SKM-1 treated with dmso at 0.1 percent for 144 hours (cell line): ENCODE data around the gene ZNF202.

Experiments used
- DNase-seq: peaks from one replicate; lab custom pipeline; 2025; ENCODE audit not compliant: unreplicated experiment; lab: John Stamatoyannopoulos, UW

ZNF202 gene

DNA sequence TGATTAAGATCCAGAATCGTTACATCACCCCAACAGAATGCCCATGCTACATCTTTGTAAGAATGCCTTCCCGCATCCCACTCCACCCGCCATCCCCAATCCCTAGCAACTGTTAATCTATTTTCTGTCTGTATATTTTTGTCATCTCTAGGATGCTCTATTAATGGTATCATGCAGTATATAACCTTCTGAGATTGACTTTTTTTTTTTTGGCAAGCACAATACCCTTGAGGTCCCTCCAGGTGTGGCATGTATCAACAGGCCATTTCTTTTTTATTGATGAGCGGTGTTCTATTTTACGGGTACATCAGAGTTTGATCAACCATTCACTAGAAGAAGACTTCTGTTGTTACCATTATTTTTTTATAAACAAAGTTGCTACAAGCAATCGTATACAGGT lies 56.9 kb downstream of the ZNF202 start:
- DNase-seq, result no peak

DNA sequence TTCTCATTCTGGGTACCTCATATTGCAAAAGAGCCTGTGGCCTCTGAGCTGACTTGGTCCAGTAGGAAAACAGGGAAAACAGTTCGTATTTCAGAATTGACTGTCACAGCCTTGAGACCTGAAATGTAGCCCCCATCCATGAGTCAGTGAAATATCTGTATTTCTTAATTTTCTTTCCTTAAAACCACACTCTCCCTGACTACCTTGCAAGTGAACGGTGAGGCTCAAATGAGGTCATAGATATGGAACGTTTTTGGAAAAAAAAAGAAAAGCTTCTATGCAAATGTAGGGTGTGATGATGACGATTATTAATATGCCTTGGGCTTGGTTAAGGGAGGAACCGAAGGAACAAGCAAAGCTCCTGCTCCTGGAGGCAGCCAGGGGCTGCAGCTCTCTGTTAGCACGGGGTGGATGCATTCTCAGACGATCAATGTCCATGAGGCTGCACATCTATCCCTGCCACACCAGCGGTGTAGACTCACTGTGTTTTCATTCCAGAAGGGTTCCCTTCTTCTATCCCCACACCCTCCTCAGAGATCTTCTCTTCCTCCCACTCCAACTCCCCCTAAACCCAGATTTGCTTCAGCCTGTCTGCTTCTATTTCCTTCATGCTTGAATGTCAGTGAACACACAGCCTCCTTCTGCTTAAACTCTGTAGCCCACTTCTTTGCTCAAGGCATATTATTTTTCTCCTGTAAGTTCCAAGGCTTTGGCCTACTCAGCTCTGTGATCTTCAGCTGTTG lies 57.9 kb downstream of the ZNF202 start:
- no peak for DNase-seq

DNA sequence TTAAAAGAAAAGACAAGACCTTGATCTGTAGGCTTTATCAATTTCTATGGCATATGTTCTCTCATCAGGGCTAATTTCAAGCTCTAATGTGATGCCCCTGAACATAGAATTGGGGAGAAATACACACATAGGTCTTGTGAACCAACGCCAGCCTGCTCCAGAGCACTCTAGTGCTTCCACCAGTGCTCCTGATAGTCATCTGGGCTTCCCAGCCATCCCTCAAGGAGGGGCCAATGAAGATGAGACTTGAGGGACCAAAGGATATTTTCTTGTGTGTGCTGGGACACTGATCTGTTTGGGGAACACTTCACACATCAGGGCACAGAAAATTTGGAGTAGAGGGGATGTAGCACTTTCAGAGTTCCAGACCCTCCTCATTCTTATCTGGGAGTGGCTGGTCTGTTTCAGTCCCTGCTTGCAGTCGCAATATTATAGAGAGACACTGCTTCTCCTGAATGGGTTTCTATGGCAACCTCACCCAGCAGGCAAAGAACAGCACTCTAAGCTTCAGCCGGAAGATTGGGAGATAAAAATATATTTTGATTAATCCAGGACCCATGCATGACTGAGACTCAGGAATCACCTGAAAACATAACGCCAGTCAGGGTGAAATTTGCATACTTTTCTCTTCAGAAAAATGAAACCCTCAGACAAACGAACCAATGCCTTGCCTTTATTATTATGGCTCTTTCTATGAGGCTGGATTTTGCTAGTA lies 58.6 kb downstream of the ZNF202 start:
- no peak for DNase-seq

DNA sequence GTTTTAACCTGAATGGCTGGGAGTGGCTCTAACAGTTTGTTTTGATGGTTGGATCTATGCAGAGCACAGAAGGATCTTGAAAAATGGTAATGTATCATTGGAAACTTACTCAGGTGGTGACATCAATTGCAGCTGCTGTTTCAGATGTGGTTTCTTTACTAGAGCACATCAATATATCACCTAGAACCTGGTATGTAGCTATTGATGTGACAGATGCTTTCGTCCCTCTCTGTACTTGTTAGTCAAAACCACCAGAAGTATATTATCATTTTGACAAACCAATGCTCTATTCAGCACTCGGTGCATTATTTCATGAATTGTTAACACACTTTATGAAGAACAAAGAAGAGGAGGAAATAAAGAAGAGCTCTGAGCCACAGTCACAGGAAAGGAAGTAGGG lies 60.4 kb downstream of the ZNF202 start:
- DNase-seq, result no peak

DNA sequence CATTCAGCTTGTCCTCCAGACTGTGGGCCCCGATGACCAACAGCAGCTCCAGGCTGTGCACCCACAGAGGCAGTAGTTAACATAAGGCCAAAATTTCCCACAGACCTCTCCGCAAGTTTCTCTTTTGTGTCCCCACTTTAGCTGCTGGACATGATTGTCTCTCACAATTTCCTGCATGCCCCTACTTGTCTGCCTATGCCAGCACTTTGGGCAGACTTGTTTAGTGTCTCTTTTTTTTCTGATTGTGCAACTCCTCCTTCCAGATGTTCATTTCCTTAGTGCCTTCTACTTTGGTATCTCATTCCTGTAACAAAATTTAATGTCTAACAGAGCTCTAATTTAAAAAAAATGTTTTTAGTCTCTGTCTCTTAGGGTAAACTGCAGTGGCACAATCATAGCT lies 63.2 kb downstream of the ZNF202 start:
- no peak for DNase-seq

DNA sequence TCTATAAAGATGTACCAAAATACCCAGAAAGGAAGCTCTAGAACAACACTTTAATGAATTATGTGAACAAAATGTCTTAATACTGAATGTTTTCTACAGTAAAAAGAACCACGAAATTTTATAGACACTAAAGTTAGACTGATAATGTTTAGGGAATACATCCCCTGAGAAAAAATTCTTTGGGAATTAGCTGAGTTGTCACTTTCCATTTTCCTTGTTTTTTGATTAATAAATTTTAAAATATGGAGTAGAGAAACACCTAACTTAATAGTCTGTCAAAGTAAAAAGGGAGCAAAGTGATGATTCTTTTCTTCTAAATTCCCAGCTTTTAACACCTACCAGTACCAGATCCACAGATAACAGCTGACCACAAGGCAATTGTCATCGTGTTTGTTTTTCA lies 64.0 kb downstream of the ZNF202 start:
- DNase-seq, result no peak

DNA sequence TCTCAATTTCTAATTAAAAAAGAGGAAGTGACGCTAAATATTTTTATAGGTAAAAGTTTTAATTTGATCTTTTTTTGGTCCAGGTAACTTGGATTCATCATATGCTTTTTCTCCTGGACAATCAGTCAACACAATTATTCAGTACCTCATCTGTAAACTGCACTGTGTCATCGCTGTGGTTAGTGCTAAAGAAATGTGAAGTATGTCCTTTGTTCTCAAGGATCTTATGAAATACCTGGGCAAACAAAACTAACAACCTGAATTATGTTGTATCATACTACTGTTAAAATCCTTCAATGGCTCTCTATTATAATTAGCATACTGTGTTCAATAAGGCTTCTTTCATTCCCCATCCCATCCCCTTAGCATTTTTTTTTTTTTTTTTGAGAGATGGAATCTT lies 67.2 kb downstream of the ZNF202 start:
- no peak for DNase-seq
